Spleen (tissue), 7 donors: Measurements from ENCODE around the gene ADAMTSL3.
"Not testable (repeated sequence)": the region's sequence is repeated elsewhere in the genome, so short reads cannot be mapped to it uniquely, and the experiment has no call there.

ENCODE experiments used
- POLR2A ChIP-seq, 3 donors: fragments of 450-650 bp; IDR thresholded peaks; one replicate each; pipeline ENCODE4 v1.5.1; 2017; ENCODE audit warnings: antibody characterized with exemption in 3 of 3, mild to moderate bottlenecking in 1 of 3
- POLR2AphosphoS5 ChIP-seq, 3 donors: sonication (generic); formaldehyde crosslinking; IDR thresholded peaks; one replicate each; pipeline ENCODE4 v1.5.1; 2017; ENCODE audit warnings: antibody characterized with exemption in 3 of 3
- TF ChIP-seq, protein P1 (sequence below), 11 experiments: fragments of 200-600 bp in 7 of 11; fragments of 450-650 bp in 4 of 11; sonication (generic) in 4 of 11; IDR thresholded peaks in 8 of 11; conservative IDR thresholded peaks in 3 of 11; 1 replicate in 7 of 11; 2 replicates in 4 of 11; pipeline versions ENCODE4 v1.4.0 to v1.8.0; 2016 to 2021; ENCODE audit warnings: antibody characterized with exemption in 11 of 11, inconsistent platforms in 4 of 11, mild to moderate bottlenecking in 1 of 11
- donor health status: DM: no; HTN: no; CAD: no; lungs with moderate emphysema.
- donor health status: DM: no; HTN: no; CAD: no.
- donor health status: DM: no; HTN: no; CAD: no.

GRCh38 chr15:84086071-84086470 is 432.1 kb downstream of the ADAMTSL3 start:
- TF ChIP-seq, protein P1, sequence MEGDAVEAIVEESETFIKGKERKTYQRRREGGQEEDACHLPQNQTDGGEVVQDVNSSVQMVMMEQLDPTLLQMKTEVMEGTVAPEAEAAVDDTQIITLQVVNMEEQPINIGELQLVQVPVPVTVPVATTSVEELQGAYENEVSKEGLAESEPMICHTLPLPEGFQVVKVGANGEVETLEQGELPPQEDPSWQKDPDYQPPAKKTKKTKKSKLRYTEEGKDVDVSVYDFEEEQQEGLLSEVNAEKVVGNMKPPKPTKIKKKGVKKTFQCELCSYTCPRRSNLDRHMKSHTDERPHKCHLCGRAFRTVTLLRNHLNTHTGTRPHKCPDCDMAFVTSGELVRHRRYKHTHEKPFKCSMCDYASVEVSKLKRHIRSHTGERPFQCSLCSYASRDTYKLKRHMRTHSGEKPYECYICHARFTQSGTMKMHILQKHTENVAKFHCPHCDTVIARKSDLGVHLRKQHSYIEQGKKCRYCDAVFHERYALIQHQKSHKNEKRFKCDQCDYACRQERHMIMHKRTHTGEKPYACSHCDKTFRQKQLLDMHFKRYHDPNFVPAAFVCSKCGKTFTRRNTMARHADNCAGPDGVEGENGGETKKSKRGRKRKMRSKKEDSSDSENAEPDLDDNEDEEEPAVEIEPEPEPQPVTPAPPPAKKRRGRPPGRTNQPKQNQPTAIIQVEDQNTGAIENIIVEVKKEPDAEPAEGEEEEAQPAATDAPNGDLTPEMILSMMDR (IDR thresholded peaks at IDR 0.05 in 8 of 11, conservative IDR thresholded peaks at IDR 0.05 in 3 of 11) = not testable (repeated sequence)
- not testable (repeated sequence) for TF ChIP-seq POLR2AphosphoS5, POLR2A (IDR thresholded peaks at IDR 0.05)
